ENCODE data around the gene CDPF1.

Gene CDPF1

GRCh38 chr22:46276563-46276962 is 26.5 kb upstream of the CDPF1 start:
- H3K4me3 ChIP-seq (ENCODE audit: low read length): no peak overlapping the region
- no peak for DNase-seq
- no peaks in the 10 kb centered on the region for H3K27me3 ChIP-seq (ENCODE audit: insufficient read depth, low read length, poor library complexity)
- H2BK5ac ChIP-seq (ENCODE audit: low read length): no peak overlapping the region
- no peak overlapping the region for H3K23ac ChIP-seq (ENCODE audit: low read length)
- no peak overlapping the region for H3K4me2 ChIP-seq (ENCODE audit: low read length)
- no peak overlapping the region for H3K18ac ChIP-seq (ENCODE audit: low read length)
- no peak overlapping the region for H2AK5ac ChIP-seq (ENCODE audit: low read length)
- no peak overlapping the region for H2BK15ac ChIP-seq (replicated peaks; ENCODE audit: low read depth)
- H3K56ac ChIP-seq (ENCODE audit: low read length): no peak overlapping the region
- no peaks in the 10 kb centered on the region for H3K79me2 ChIP-seq (ENCODE audit: control insufficient read depth, insufficient read depth, low read length)
- no peak overlapping the region for H4K8ac ChIP-seq (ENCODE audit: low read depth, low read length)
- no peaks in the 10 kb centered on the region for H3K4me1 ChIP-seq (ENCODE audit: control insufficient read depth, low read depth, low read length)
- no peak overlapping the region for H3K27ac ChIP-seq (ENCODE audit: low read depth, low read length)
- no peak overlapping the region for H3K9ac ChIP-seq (ENCODE audit: low read length)
- no peak overlapping the region for H3K4ac ChIP-seq (ENCODE audit: low read depth, low read length)
- H3K79me1 ChIP-seq (ENCODE audit: low read length): no peaks in the 10 kb centered on the region
- WGBS (ENCODE audit: extremely low coverage, insufficient coverage, low lambda C conversion rate): no CpG with 5 or more reads among the region's 7 CpGs
- peaks cover 8% of the 10 kb centered on the region for H3K36me3 ChIP-seq (ENCODE audit: control insufficient read depth, insufficient read depth, low read length)
- no peak overlapping the region for H2BK120ac ChIP-seq (ENCODE audit: low read depth, low read length)
- H4K5ac ChIP-seq (ENCODE audit: low read length): no peak overlapping the region

- Histone ChIP-seq H3K27me3 (ENCODE audit: insufficient read depth, low read length, poor library complexity) (no peaks in the 10 kb centered on the region), H2BK15ac (replicated peaks; ENCODE audit: low read depth) (no peak overlapping the region), H4K8ac (ENCODE audit: low read depth, low read length) (no peak overlapping the region), H3K4ac (ENCODE audit: low read depth, low read length) (no peak overlapping the region), H3K23ac (ENCODE audit: low read length) (no peak overlapping the region), H3K4me2 (ENCODE audit: low read length) (no peak overlapping the region), H3K27ac (ENCODE audit: low read depth, low read length) (no peak overlapping the region), H4K5ac (ENCODE audit: low read length) (no peak overlapping the region), H3K18ac (ENCODE audit: low read length) (no peak overlapping the region), H3K79me1 (ENCODE audit: low read length) (no peaks in the 10 kb centered on the region), H3K4me3 (ENCODE audit: low read length) (no peak overlapping the region), H3K56ac (ENCODE audit: low read length) (no peak overlapping the region), H3K79me2 (ENCODE audit: control insufficient read depth, insufficient read depth, low read length) (no peaks in the 10 kb centered on the region), H3K36me3 (ENCODE audit: control insufficient read depth, insufficient read depth, low read length) (peaks cover 8% of the 10 kb centered on the region), H2AK5ac (ENCODE audit: low read length) (no peak overlapping the region), H3K4me1 (ENCODE audit: control insufficient read depth, low read depth, low read length) (no peaks in the 10 kb centered on the region), H3K9ac (ENCODE audit: low read length) (no peak overlapping the region), H2BK120ac (ENCODE audit: low read depth, low read length) (no peak overlapping the region), H2BK5ac (ENCODE audit: low read length) (no peak overlapping the region)
- no peak for DNase-seq
- no CpG with 5 or more reads among the region's 3 CpGs for WGBS (ENCODE audit: extremely low coverage, insufficient coverage, low lambda C conversion rate)
Measured at GRCh38 chr22:46275455-46276122, 25.5 kb upstream of the CDPF1 start.

GRCh38 chr22:46274381-46274780 is 24.3 kb upstream of the CDPF1 start:
- Histone ChIP-seq H3K27ac (ENCODE audit: low read depth, low read length) (no peak overlapping the region), H3K56ac (ENCODE audit: low read length) (no peak overlapping the region), H3K23ac (ENCODE audit: low read length) (no peak overlapping the region), H2BK15ac (replicated peaks; ENCODE audit: low read depth) (no peak overlapping the region), H3K4me1 (ENCODE audit: control insufficient read depth, low read depth, low read length) (no peaks in the 10 kb centered on the region), H3K79me1 (ENCODE audit: low read length) (no peaks in the 10 kb centered on the region), H3K79me2 (ENCODE audit: control insufficient read depth, insufficient read depth, low read length) (no peaks in the 10 kb centered on the region), H3K36me3 (ENCODE audit: control insufficient read depth, insufficient read depth, low read length) (peaks cover 6% of the 10 kb centered on the region), H3K4ac (ENCODE audit: low read depth, low read length) (no peak overlapping the region), H3K27me3 (ENCODE audit: insufficient read depth, low read length, poor library complexity) (no peaks in the 10 kb centered on the region), H4K8ac (ENCODE audit: low read depth, low read length) (no peak overlapping the region), H2BK5ac (ENCODE audit: low read length) (no peak overlapping the region), H2BK120ac (ENCODE audit: low read depth, low read length) (no peak overlapping the region), H3K9ac (ENCODE audit: low read length) (no peak overlapping the region), H3K18ac (ENCODE audit: low read length) (no peak overlapping the region), H3K4me3 (ENCODE audit: low read length) (no peak overlapping the region), H3K4me2 (ENCODE audit: low read length) (no peak overlapping the region), H2AK5ac (ENCODE audit: low read length) (no peak overlapping the region), H4K5ac (ENCODE audit: low read length) (no peak overlapping the region)
- no CpG with 5 or more reads among the region's 8 CpGs for WGBS (ENCODE audit: extremely low coverage, insufficient coverage, low lambda C conversion rate)
- DNase-seq: no peak

- H3K4me3 ChIP-seq (ENCODE audit: low read length): no peak overlapping the region
- no peak for DNase-seq
Measured at GRCh38 chr22:46273432-46274148, 23.5 kb upstream of the CDPF1 start.

GRCh38 chr22:46272762-46273431 is 22.8 kb upstream of the CDPF1 start:
- H3K4ac ChIP-seq (ENCODE audit: low read depth, low read length): no peak overlapping the region
- H3K56ac ChIP-seq (ENCODE audit: low read length): no peak overlapping the region
- H3K79me1 ChIP-seq (ENCODE audit: low read length): no peaks in the 10 kb centered on the region
- H2AK5ac ChIP-seq (ENCODE audit: low read length): no peak overlapping the region
- no peak overlapping the region for H2BK120ac ChIP-seq (ENCODE audit: low read depth, low read length)
- H4K5ac ChIP-seq (ENCODE audit: low read length): no peak overlapping the region
- peaks cover 2% of the 10 kb centered on the region for H3K36me3 ChIP-seq (ENCODE audit: control insufficient read depth, insufficient read depth, low read length)
- DNase-seq: no peak
- H3K27ac ChIP-seq (ENCODE audit: low read depth, low read length): no peak overlapping the region
- no peak overlapping the region for H3K4me3 ChIP-seq (ENCODE audit: low read length)
- H2BK5ac ChIP-seq (ENCODE audit: low read length): no peak overlapping the region
- H3K4me2 ChIP-seq (ENCODE audit: low read length): no peak overlapping the region
- H3K79me2 ChIP-seq (ENCODE audit: control insufficient read depth, insufficient read depth, low read length): no peaks in the 10 kb centered on the region
- H3K18ac ChIP-seq (ENCODE audit: low read length): no peak overlapping the region
- WGBS (ENCODE audit: extremely low coverage, insufficient coverage, low lambda C conversion rate): no CpG with 5 or more reads among the region's 12 CpGs
- no peaks in the 10 kb centered on the region for H3K27me3 ChIP-seq (ENCODE audit: insufficient read depth, low read length, poor library complexity)
- H3K4me1 ChIP-seq (ENCODE audit: control insufficient read depth, low read depth, low read length): no peaks in the 10 kb centered on the region
- no peak overlapping the region for H3K23ac ChIP-seq (ENCODE audit: low read length)
- H4K8ac ChIP-seq (ENCODE audit: low read depth, low read length): no peak overlapping the region
- H3K9ac ChIP-seq (ENCODE audit: low read length): no peak overlapping the region
- no peak overlapping the region for H2BK15ac ChIP-seq (replicated peaks; ENCODE audit: low read depth)

More at GRCh38 chr22:46273432-46274148, 23.5 kb upstream of the CDPF1 start:
- Histone ChIP-seq H2BK120ac (ENCODE audit: low read depth, low read length) (no peak overlapping the region), H2BK5ac (ENCODE audit: low read length) (no peak overlapping the region), H2AK5ac (ENCODE audit: low read length) (no peak overlapping the region), H3K23ac (ENCODE audit: low read length) (no peak overlapping the region), H4K5ac (ENCODE audit: low read length) (no peak overlapping the region), H3K4ac (ENCODE audit: low read depth, low read length) (no peak overlapping the region), H3K79me1 (ENCODE audit: low read length) (no peaks in the 10 kb centered on the region), H4K8ac (ENCODE audit: low read depth, low read length) (no peak overlapping the region), H3K4me2 (ENCODE audit: low read length) (no peak overlapping the region), H2BK15ac (replicated peaks; ENCODE audit: low read depth) (no peak overlapping the region), H3K79me2 (ENCODE audit: control insufficient read depth, insufficient read depth, low read length) (no peaks in the 10 kb centered on the region), H3K18ac (ENCODE audit: low read length) (no peak overlapping the region), H3K9ac (ENCODE audit: low read length) (no peak overlapping the region), H3K4me1 (ENCODE audit: control insufficient read depth, low read depth, low read length) (no peaks in the 10 kb centered on the region), H3K36me3 (ENCODE audit: control insufficient read depth, insufficient read depth, low read length) (peaks cover 3% of the 10 kb centered on the region), H3K56ac (ENCODE audit: low read length) (no peak overlapping the region), H3K27ac (ENCODE audit: low read depth, low read length) (no peak overlapping the region), H3K27me3 (ENCODE audit: insufficient read depth, low read length, poor library complexity) (no peaks in the 10 kb centered on the region)
- no CpG with 5 or more reads among the region's 12 CpGs for WGBS (ENCODE audit: extremely low coverage, insufficient coverage, low lambda C conversion rate)
